Measurements from ENCODE around the gene AGBL4. TPM values are rescaled to one million over a fixed set of nuclear protein-coding genes. Genes with fewer than 3 reads are reported as not detected.

The AGBL4 gene
- total and polyA plus RNA-seq, 2 of the 4 experiments (the other 2 are of a cell fraction) = not detected

DNA sequence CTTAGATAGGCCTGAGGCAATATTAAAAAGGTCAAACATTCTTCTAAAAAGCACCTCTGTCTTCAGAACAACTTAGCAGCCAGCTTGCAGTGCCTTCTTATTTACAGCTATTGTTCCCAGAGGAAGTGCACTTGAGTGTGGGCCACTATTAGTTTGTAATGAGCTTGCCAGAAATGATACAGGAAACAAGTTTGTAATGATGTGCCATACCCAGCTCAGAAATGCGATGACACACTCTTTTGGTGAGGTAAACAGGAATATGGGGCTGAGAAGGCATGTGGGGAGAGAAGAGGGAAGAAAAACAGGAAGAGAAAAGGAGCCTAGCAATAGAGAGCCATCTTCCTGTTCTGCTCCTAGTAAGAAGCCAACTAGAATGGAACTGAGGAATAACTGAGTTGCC lies 295.4 kb downstream of the AGBL4 start:
- Histone ChIP-seq H3K23ac (ENCODE audit: low read depth, low read length) (no peak overlapping the region), H2BK5ac (ENCODE audit: low read depth, low read length, poor library complexity, severe bottlenecking) (no peak overlapping the region), H2BK120ac (ENCODE audit: low read depth, low read length) (no peak overlapping the region), H3K27ac (ENCODE audit: insufficient read depth, low read length) (no peak overlapping the region), H2AK9ac (replicated peaks; ENCODE audit: low read depth, low read length, poor library complexity) (no peak overlapping the region), H2AFZ (replicated peaks; ENCODE audit: low read length, poor library complexity) (no peak overlapping the region), H3K56ac (ENCODE audit: extremely low read depth, insufficient read depth, low read length) (no peak overlapping the region), H4K5ac (ENCODE audit: low read depth, low read length) (no peak overlapping the region), H3K9me3 (ENCODE audit: control insufficient read depth, insufficient read depth, low read length) (peaks cover 13% of the 10 kb centered on the region), H3K79me1 (ENCODE audit: low read depth in 1 of 2, low read length in 2 of 2) (no peaks in the 10 kb centered on the region), H3K36me3 (ENCODE audit: control insufficient read depth, insufficient read depth, low read length) (no peaks in the 10 kb centered on the region), H4K91ac (ENCODE audit: insufficient read depth, low read depth, low read length) (no peak overlapping the region), H4K20me1 (ENCODE audit: insufficient read depth, low read length) (no peaks in the 10 kb centered on the region), H3K4ac (ENCODE audit: low read depth, low read length) (no peak overlapping the region), H4K8ac (ENCODE audit: low read depth in 2 of 2, low read length in 2 of 2) (no peak overlapping the region), H2AK5ac (ENCODE audit: low read depth, low read length) (no peak overlapping the region), H3K4me1 (ENCODE audit: control insufficient read depth, insufficient read depth, low read length) (no peaks in the 10 kb centered on the region), H2BK15ac (ENCODE audit: low read depth, low read length) (no peak overlapping the region), H2BK20ac (ENCODE audit: low read depth, low read length) (no peak overlapping the region), H3K14ac (replicated peaks; ENCODE audit: low read depth, low read length) (no peak overlapping the region), H3K4me2 (ENCODE audit: low read depth, low read length) (no peak overlapping the region), H3K27me3 (ENCODE audit: control insufficient read depth, insufficient read depth, low read length) (no peaks in the 10 kb centered on the region), H3K9me1 (ENCODE audit: insufficient read depth, low read length) (no peaks in the 10 kb centered on the region), H3K18ac (ENCODE audit: low read depth, low read length) (no peak overlapping the region), H3K4me3 (ENCODE audit: insufficient read depth, low read depth, low read length) (no peak overlapping the region), H3K9ac (ENCODE audit: low read depth, low read length) (no peak overlapping the region)
- CTCF ChIA-PET = no interaction called here
- POLR2A ChIA-PET (ENCODE audit: unreplicated experiment) = no interaction called here
- dilution Hi-C loops (cut with HindIII; ENCODE audit: low sequenced_read_pairs, unreplicated experiment) (no loop called here), intact Hi-C loops (cut with micrococcal nuclease) (no loop called here), in situ Hi-C loops (cut with MboI; ENCODE audit: low sequenced_read_pairs) (no loop called here)
- no TSS peak for BruUV-seq (replicated peaks)
- no CpG with 5 or more reads among the region's 1 CpG for WGBS, 2 experiments (ENCODE audit: extremely low coverage in 2 of 2, insufficient read length in 1 of 2)
- DNase-seq = no peak
- no peak for ATAC-seq (ENCODE audit: low read depth)
- TF ChIP-seq, protein P1, sequence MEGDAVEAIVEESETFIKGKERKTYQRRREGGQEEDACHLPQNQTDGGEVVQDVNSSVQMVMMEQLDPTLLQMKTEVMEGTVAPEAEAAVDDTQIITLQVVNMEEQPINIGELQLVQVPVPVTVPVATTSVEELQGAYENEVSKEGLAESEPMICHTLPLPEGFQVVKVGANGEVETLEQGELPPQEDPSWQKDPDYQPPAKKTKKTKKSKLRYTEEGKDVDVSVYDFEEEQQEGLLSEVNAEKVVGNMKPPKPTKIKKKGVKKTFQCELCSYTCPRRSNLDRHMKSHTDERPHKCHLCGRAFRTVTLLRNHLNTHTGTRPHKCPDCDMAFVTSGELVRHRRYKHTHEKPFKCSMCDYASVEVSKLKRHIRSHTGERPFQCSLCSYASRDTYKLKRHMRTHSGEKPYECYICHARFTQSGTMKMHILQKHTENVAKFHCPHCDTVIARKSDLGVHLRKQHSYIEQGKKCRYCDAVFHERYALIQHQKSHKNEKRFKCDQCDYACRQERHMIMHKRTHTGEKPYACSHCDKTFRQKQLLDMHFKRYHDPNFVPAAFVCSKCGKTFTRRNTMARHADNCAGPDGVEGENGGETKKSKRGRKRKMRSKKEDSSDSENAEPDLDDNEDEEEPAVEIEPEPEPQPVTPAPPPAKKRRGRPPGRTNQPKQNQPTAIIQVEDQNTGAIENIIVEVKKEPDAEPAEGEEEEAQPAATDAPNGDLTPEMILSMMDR (conservative IDR thresholded peaks at IDR 0.05; ENCODE audit: low read depth, low read length) = no peak
- TF ChIP-seq NFE2L2 (IDR thresholded peaks at IDR 0.05; ENCODE audit: low read depth, low read length) = no peak
- no peak for TF ChIP-seq BHLHE40 (IDR thresholded peaks at IDR 0.05; ENCODE audit: low read depth, low read length)
- TF ChIP-seq RAD21 (IDR thresholded peaks at IDR 0.05; ENCODE audit: low read length) = no peak
- TF ChIP-seq, protein P2, sequence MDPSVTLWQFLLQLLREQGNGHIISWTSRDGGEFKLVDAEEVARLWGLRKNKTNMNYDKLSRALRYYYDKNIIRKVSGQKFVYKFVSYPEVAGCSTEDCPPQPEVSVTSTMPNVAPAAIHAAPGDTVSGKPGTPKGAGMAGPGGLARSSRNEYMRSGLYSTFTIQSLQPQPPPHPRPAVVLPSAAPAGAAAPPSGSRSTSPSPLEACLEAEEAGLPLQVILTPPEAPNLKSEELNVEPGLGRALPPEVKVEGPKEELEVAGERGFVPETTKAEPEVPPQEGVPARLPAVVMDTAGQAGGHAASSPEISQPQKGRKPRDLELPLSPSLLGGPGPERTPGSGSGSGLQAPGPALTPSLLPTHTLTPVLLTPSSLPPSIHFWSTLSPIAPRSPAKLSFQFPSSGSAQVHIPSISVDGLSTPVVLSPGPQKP (IDR thresholded peaks at IDR 0.05; ENCODE audit: borderline replicate concordance, low read depth, low read length) = no peak
- no peak for TF ChIP-seq MAFK (IDR thresholded peaks at IDR 0.05; ENCODE audit: low read depth, low read length)
- TF ChIP-seq RCOR1 (IDR thresholded peaks at IDR 0.05; ENCODE audit: insufficient replicate concordance, low read length) = no peak
